Hindlimb muscle (tissue), 1 donor: Measurements from ENCODE around the gene WNT7B. TPM values are rescaled to one million over a fixed set of nuclear protein-coding genes. Genes with fewer than 3 reads are reported as not detected.

Source experiments
- DNase-seq: peaks from one replicate; pipeline ENCODE4 v3.0.0-alpha.2; 2013
- polyA plus RNA-seq: library from polyadenylated mRNA; unstranded; fragments of 120-200 nt; gene quantifications from one replicate; pipeline ENCODE4 v1.2.1, GENCODE V29; 2013; ENCODE audit not compliant: insufficient read length

The WNT7B gene
- polyA plus RNA-seq, 1 donor, result 0.12 TPM

DNA sequence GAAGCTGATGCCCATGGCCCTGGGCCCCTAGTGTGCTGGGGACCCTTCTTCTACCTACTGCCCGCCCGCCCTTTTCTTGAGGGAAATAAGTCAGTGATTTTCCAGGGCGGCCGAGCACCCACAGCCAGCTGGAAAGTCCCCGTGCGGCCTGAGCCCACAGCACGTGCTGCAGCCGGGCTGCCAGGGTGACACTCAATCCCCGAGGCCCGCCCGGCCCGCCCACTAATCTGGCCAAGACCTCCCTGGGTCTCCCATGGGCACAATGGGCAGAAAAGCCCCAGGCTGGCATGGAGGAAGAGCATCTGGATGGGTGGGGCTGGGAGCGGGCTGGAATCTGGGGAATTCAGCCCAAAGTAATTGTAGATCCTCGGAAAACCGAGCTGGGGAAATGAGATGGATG lies 24.8 kb downstream of the WNT7B start:
- DNase-seq, result no peak

GRCh38 chr22:45949891-45950290 lies 27.1 kb downstream of the WNT7B start:
- DNase-seq, result no peak

GRCh38 chr22:45949258-45949870 lies 27.6 kb downstream of the WNT7B start:
- no peak for DNase-seq

DNA sequence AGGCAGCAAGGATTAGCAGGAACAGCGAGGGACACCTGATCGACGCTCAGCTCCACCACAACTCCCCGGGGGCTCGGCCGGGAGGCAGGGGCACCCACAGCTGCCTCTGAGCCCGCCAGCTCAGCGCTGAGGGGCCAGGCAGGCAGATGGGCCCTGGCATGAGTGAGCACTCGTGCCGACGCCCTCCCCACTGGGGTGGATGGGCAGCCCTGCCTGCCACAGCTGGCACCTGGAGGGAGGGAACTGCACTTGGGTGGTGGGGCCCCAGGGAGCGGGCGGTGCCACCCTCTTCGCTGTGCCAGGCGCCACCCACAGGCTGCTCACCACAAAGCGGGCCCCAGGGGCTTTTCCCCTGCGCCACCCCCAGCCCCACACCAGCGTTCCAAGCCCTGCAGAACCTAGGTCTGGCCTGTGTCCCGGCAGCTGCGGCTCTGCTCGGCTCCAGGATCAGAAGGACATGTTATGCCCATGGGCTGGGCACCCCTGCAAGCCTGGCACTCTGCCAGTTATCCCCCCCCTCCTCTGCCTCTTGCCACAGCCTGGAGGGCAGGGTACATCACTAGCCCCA lies 28.8 kb downstream of the WNT7B start:
- DNase-seq, result no peak

DNA sequence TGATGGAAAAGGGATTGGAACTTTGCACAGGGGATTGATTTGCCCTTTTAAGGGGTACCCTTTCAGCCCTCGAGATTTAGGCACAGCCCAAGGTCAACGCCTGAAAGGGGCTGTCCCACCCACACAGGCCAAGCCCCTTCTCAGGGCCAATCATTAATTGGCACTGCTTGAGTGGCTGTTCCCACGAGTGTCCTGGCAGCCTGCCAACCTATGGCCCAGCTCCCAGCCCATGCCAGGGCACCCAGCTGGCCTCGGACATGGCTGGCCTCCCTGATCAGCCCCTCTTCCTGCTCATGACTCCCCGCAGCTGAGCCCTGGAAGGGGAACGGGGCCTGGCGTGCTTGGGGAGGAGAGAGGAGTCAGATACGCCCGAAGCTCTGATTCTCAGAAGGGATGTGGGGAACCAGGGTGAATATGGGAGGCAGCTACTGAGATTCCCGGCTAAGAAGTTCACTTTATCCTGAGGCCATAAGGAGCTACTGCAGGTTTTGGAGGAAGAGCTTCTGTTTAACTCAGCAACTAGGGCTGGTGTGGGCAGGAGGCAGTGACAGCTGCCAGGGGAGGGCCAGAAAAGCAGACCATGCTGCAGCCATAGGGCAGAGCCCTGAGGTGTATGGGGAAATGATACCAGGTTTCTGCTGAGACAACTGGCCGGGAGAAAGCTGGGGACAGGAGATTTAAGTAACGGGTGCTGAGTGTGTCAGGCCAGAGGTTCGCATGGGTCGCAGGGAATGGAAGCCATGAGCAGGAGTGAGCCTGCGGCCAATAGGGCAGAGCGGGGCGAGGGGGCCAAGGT lies 30.0 kb downstream of the WNT7B start:
- no peak for DNase-seq

GRCh38 chr22:45945621-45946106 lies 31.3 kb downstream of the WNT7B start:
- DNase-seq, result no peak

GRCh38 chr22:45942787-45943493 lies 34.0 kb downstream of the WNT7B start:
- DNase-seq, result no peak

- DNase-seq, result no peak
Measured at GRCh38 chr22:45942344-45942743, 34.6 kb downstream of the WNT7B start.

- DNase-seq, result no peak
Measured at GRCh38 chr22:45938913-45939312, 38.0 kb downstream of the WNT7B start.

GRCh38 chr22:45937960-45938359 lies 39.0 kb downstream of the WNT7B start:
- DNase-seq, result no peak

GRCh38 chr22:45935573-45935972 lies 41.4 kb downstream of the WNT7B start:
- DNase-seq, result no peak

- no peak for DNase-seq
Measured at GRCh38 chr22:45934659-45935341, 42.2 kb downstream of the WNT7B start.

DNA sequence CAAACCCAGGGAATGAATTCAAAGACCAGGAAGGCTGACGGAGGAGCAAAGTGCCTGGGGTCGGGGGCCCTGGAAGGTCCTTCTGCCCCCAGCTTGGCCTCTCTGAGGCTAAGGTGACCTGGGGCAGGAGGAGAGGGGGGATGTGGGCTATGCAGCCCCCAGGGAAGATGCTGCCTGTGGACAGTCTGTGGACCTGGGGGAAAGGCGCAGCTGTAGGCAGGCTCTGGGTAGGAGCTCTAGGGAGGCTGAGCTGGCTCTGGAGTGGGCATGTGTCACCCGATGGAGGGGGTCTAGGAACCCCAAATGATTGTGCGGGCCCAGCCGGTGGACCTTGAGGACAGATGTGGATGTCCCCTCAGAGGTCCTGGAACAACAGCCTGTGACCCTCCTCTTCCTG lies 42.8 kb downstream of the WNT7B start:
- DNase-seq, result no peak

GRCh38 chr22:45933506-45934167 lies 43.3 kb downstream of the WNT7B start:
- DNase-seq, result no peak

GRCh38 chr22:45932071-45932470 lies 44.9 kb downstream of the WNT7B start:
- no peak for DNase-seq

DNA sequence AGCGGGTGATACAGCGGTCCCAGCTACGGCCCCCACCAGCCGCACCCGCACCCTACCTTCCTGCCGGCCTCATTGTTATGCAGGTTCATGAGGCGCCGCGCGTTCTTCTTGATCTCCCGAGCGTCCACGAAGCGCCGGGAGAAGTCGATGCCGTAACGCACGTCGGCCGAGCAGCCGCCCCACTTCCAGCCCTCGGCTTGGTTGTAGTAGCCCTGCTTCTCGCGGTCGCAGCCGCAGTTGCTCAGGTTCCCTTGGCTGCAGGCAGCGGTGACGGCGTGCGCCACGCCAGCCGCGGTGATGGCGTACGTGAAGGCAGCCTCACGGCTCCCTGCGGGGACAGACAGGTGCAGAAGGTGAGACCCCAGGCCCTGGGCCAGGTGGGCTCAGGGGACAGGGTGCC lies 45.9 kb downstream of the WNT7B start:
- no peak for DNase-seq

- no peak for DNase-seq
Measured at GRCh38 chr22:45930324-45930723, 46.6 kb downstream of the WNT7B start.

GRCh38 chr22:45929649-45930048 lies 47.3 kb downstream of the WNT7B start:
- no peak for DNase-seq

GRCh38 chr22:45928726-45929368 lies 48.1 kb downstream of the WNT7B start:
- DNase-seq, result no peak

GRCh38 chr22:45927059-45927458 lies 49.9 kb downstream of the WNT7B start:
- DNase-seq, result no peak

DNA sequence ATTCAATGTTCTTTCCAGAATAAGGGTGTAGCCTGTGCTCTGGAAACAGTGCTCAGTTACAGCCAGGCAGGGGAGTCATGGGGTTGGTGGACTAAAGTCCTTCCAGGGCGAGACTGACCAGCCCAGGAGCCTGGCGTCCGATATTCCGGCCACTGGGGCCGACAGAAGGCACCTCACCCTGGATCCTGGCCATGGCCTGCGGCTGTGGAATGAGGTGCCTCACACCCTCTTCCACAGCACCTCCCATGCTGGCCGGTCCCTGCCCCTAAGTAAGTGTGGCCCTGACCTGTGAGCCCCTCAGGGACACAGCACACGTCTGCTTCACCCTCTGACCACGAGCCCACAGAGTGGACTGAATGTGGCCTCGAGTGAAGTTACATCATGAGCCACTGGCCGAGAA lies 50.5 kb downstream of the WNT7B start:
- no peak for DNase-seq
